Kidney epithelial cell (primary cell): ENCODE measurements around the gene LENG8. TPM values are rescaled to one million over a fixed set of nuclear protein-coding genes. Genes with fewer than 3 reads are reported as not detected.

ENCODE experiments used
- DNase-seq: peaks from one replicate; pipeline ENCODE4 v3.0.0-alpha.2; 2010; ENCODE audit warnings: low read depth
- H3K27me3 ChIP-seq: 2 replicates; pipeline ENCODE4 v1.6.0; 2011; ENCODE audit warnings: low read length; ENCODE audit not compliant: control insufficient read depth, insufficient read depth
- H3K36me3 ChIP-seq: 2 replicates; pipeline ENCODE4 v1.5.1; 2011; ENCODE audit warnings: low read length; ENCODE audit not compliant: control insufficient read depth, insufficient read depth
- H3K4me3 ChIP-seq: 2 replicates; pipeline ENCODE4 v1.5.1; 2011; ENCODE audit warnings: low read depth, mild to moderate bottlenecking, control low read depth, low read length
- CTCF ChIP-seq: IDR thresholded peaks from 2 replicates; pipeline ENCODE4 v1.5.1; 2011; ENCODE audit warnings: mild to moderate bottlenecking, moderate library complexity, low read length, control low read depth, inconsistent platforms; ENCODE audit not compliant: insufficient read depth, poor library complexity, severe bottlenecking
- total RNA-seq: library from RNA; depleted of rRNA; stranded (reverse); fragments of >200 nt; gene quantifications from 2 replicates; pipeline ENCODE4 v1.2.3, GENCODE V29; 2015

The LENG8 gene
- total RNA-seq, 1 donor from 2014 or later = 61.3 TPM

DNA sequence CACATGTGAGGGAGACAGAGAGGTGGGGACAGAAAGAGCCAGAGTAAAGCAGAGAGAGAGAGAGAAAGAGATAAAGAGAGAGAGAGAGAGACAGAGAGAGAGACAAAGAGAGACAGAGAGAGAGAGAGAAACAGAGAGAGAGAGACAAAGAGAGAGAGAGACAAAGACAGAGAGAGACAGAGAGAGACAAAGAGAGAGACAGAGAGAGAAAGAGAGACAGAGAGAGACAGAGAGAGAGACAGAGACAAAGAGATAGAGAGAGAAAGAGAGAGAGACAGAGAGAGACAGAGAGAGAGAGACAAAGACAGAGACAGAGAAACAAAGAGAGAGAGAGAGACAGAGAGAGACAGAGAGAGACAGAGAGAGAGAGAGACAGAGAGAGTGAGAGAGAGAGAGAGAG, 38.0 kb upstream of the LENG8 start:
- Histone ChIP-seq H3K36me3 (no peaks in the 10 kb centered on the region), H3K4me3 (no peak overlapping the region), H3K27me3 (peaks cover 17% of the 10 kb centered on the region)
- no peak for TF ChIP-seq CTCF
- no peak for DNase-seq

DNA sequence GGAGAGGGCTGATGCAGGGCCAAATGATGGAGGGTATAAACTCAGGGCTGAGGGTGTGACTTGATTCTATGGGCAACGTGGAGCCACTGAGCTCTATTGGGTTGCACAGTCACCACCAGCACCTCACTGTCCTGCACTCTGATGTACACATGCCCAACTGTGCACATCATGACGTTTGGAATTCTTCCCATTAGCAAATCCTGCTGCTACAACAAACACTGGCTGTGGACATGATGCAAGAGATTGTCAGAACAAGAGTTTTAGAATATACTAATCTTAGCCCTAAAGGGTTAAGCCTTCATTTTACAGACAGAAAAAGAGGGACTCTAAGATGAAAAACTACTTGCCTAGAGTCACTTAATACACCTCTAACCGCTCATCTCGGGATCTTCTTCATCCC, 36.1 kb upstream of the LENG8 start:
- TF ChIP-seq CTCF = no peak
- no peaks in the 10 kb centered on the region for H3K36me3 ChIP-seq
- peaks cover 35% of the 10 kb centered on the region for H3K27me3 ChIP-seq
- H3K4me3 ChIP-seq = no peak overlapping the region
- no peak for DNase-seq

DNA sequence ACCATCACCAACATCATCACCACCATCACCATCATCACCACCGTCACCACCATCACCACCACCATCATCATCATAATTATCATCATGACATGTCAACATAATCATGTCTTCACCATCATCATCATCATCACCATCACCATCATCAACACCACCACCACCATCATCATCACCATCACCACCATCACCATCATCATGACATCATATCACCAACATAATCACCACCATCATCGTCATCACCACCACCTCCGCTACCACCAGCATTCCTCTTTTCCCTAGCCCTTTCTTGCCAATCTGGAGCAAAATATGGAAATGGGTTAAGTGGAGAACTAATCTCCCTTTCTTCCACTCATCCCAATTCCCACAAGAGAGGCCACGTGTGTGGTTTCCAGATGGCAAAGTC, 34.8 kb upstream of the LENG8 start:
- H3K4me3 ChIP-seq = no peak overlapping the region
- no peak for DNase-seq
- TF ChIP-seq CTCF = no peak
- H3K27me3 ChIP-seq = peaks cover 40% of the 10 kb centered on the region
- H3K36me3 ChIP-seq = no peaks in the 10 kb centered on the region

- no peak for DNase-seq
- H3K4me3 ChIP-seq = no peak within 1 kb of the TSS
- no peak for TF ChIP-seq CTCF
- H3K27me3 ChIP-seq = peaks cover 49% of the 10 kb centered on the region
- no peaks in the 10 kb centered on the region for H3K36me3 ChIP-seq
Observed at GRCh38 chr19:54415208-54415900, 33.6 kb upstream of the LENG8 start, which contains the start of gene TTYH1. TSS of gene TTYH1 (plus strand) at chr19:54415464. CDS start at chr19:54415553, 89 bp downstream.

DNA sequence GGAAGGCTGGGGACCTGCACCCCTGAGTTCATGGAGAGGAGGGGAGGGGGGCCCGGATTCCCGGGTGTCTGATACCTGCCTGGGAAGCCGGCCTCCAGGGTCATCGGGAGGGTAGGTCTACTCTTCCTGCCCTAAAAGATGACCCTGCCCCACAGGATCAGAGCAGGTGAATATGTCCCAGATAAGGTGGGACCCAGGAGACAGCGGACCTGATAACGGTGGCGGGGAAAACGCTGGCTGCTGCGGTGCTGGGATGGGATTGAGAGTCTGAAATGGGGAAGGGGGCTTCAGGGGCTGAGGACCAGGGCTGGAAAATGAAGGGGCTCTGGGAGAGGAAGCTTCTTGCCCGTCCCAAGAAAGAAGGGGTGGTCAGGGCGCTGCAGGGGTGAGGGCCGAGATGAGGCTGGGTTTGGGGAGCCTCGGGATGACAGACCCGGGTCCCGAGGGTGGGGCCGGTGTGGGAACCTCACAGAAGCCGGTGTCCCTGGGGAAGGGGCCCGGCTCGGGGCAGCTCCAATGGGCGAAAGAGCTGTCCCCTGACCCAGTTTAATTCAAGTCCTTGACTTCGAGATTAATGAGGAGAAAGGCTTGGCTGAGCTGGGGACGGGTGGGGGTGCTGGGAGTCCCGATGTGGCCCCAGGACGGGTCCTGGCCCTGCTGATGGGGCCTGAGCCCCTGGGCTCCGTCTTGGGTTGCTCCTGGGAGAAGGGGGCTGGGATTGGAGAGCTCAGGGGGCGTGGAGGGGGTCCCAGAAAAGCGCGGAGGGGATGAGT, 32.9 kb upstream of the LENG8 start:
- Histone ChIP-seq H3K27me3 (peaks cover 56% of the 10 kb centered on the region), H3K4me3 (no peak overlapping the region), H3K36me3 (no peaks in the 10 kb centered on the region)
- TF ChIP-seq CTCF = no peak
- no peak for DNase-seq
